ENCODE measurements around the gene GPR107.
A peak's percentile ranks its signal among the peaks of the same experiment; 100 is the strongest.

The GPR107 gene

GRCh38 chr9:130028493-130029222 is 25.0 kb upstream of the GPR107 start:
- DNase-seq, result no peak

GRCh38 chr9:130029223-130029973 is 24.3 kb upstream of the GPR107 start:
- DNase-seq, result peak in 1 of 4 experiments; percentile 30

GRCh38 chr9:130030651-130031127 is 23.0 kb upstream of the GPR107 start:
- no peak for DNase-seq

GRCh38 chr9:130034570-130034969 is 19.1 kb upstream of the GPR107 start:
- no peak for DNase-seq

- no peak for DNase-seq
Observed at GRCh38 chr9:130036099-130036498, 17.6 kb upstream of the GPR107 start.

- DNase-seq, result no peak
Observed at GRCh38 chr9:130039528-130040147, 14.1 kb upstream of the GPR107 start.

GRCh38 chr9:130040984-130041647 is 12.6 kb upstream of the GPR107 start:
- DNase-seq, result no peak

- DNase-seq, result no peak
Observed at GRCh38 chr9:130041648-130042405, 11.9 kb upstream of the GPR107 start.

GRCh38 chr9:130042406-130042884 is 11.3 kb upstream of the GPR107 start:
- DNase-seq, result peak in 2 of 4 experiments; percentile 22 to 27

- peak; percentile 63 to 80 (median 73) for DNase-seq
Observed at GRCh38 chr9:130042885-130043653, 10.6 kb upstream of the GPR107 start, which contains the start of gene FNBP1. TSS of gene FNBP1 (minus strand) at chr9:130043189. CDS start at chr9:130042975, 214 bp downstream.

GRCh38 chr9:130043654-130044623 is 9.8 kb upstream of the GPR107 start:
- no peak for DNase-seq

GRCh38 chr9:130045725-130046450 is 7.8 kb upstream of the GPR107 start:
- DNase-seq, result no peak

- DNase-seq, result no peak
Observed at GRCh38 chr9:130049431-130050210, 4.1 kb upstream of the GPR107 start.

- no peak for DNase-seq
Observed at GRCh38 chr9:130050462-130050861, 3.2 kb upstream of the GPR107 start.

- DNase-seq, result no peak
Observed at GRCh38 chr9:130051855-130052254, 1.9 kb upstream of the GPR107 start.

GRCh38 chr9:130053109-130053503 is 600 bp upstream of the GPR107 start:
- DNase-seq, result no peak

- no peak for DNase-seq
Observed at GRCh38 chr9:130054325-130054786, 650 bp downstream of the GPR107 start.

GRCh38 chr9:130054820-130055219 is 1.1 kb downstream of the GPR107 start:
- DNase-seq, result no peak
